Fibroblast of lung (primary cell): Measurements from ENCODE around the gene PRKCQ. TPM values are rescaled to one million over a fixed set of nuclear protein-coding genes. Genes with fewer than 3 reads are reported as not detected.
"Not testable (repeated sequence)": the region's sequence is repeated elsewhere in the genome, so short reads cannot be mapped to it uniquely, and the experiment has no call there.

Experiments used
- DNase-seq, 2 donors: peaks; one replicate each; pipeline versions ENCODE4 v3.0.0 to v3.0.0-alpha.2; 2010; ENCODE audit warnings: low read depth in 2 of 2
- H2AFZ ChIP-seq: 2 replicates; pipeline ENCODE4 v1.5.1; 2012; ENCODE audit warnings: low read length, control low read depth, inconsistent platforms
- H3K27ac ChIP-seq: 2 replicates; pipeline ENCODE4 v1.5.1; 2011; ENCODE audit warnings: low read length, control low read depth; ENCODE audit not compliant: insufficient read depth
- H3K27me3 ChIP-seq: 2 replicates; pipeline ENCODE4 v1.5.1; 2011; ENCODE audit warnings: mild to moderate bottlenecking, low read length; ENCODE audit not compliant: control insufficient read depth, insufficient read depth
- H3K36me3 ChIP-seq: 2 replicates; pipeline ENCODE4 v1.5.1; 2011; ENCODE audit warnings: low read length; ENCODE audit not compliant: control insufficient read depth, insufficient read depth
- H3K4me1 ChIP-seq: 2 replicates; pipeline ENCODE4 v1.5.1; 2011; ENCODE audit warnings: low read length; ENCODE audit not compliant: control insufficient read depth, insufficient read depth; ENCODE audit errors: extremely low read depth
- H3K4me2 ChIP-seq: 2 replicates; pipeline ENCODE4 v1.5.1; 2011; ENCODE audit warnings: low read length, control low read depth; ENCODE audit not compliant: insufficient read depth; ENCODE audit errors: extremely low read depth
- H3K4me3 ChIP-seq, 4 experiments: fragments of 200-600 bp in 1 of 4; sonication (generic) in 1 of 4; replicated peaks in 1 of 4; 2 replicates each; pipeline ENCODE4 v1.5.1; 2011 to 2016; ENCODE audit warnings: low read length in 4 of 4, low read depth in 3 of 4, mild to moderate bottlenecking in 3 of 4, control low read depth in 2 of 4, inconsistent platforms in 1 of 4, mixed read lengths in 1 of 4; ENCODE audit not compliant: insufficient read depth in 1 of 4; ENCODE audit errors: control extremely low read depth in 1 of 4
- H3K79me2 ChIP-seq: 2 replicates; pipeline ENCODE4 v1.5.1; 2012; ENCODE audit warnings: mild to moderate bottlenecking, low read length, inconsistent platforms; ENCODE audit not compliant: control insufficient read depth, insufficient read depth
- H3K9ac ChIP-seq: 2 replicates; pipeline ENCODE4 v1.5.1; 2011; ENCODE audit warnings: mild to moderate bottlenecking, low read length, control low read depth; ENCODE audit not compliant: insufficient read depth
- H3K9me3 ChIP-seq: 2 replicates; pipeline ENCODE4 v1.5.1; 2012; ENCODE audit warnings: low read depth, low read length; ENCODE audit not compliant: control insufficient read depth, insufficient read depth
- H4K20me1 ChIP-seq: 2 replicates; pipeline ENCODE4 v1.5.1; 2011; ENCODE audit warnings: low read length; ENCODE audit not compliant: control insufficient read depth, insufficient read depth; ENCODE audit errors: extremely low read depth
- CTCF ChIP-seq, 2 donors: IDR thresholded peaks in 1 of 2; conservative IDR thresholded peaks in 1 of 2; 1 replicate in 1 of 2; 2 replicates in 1 of 2; pipeline ENCODE4 v1.5.1; 2011 to 2012; ENCODE audit warnings: low read length in 2 of 2, control low read depth in 1 of 2, inconsistent platforms in 1 of 2, low read depth in 1 of 2, mild to moderate bottlenecking in 1 of 2
- EZH2 ChIP-seq: IDR thresholded peaks from 2 replicates; pipeline ENCODE4 v1.5.1; 2012; ENCODE audit warnings: low read length, control low read depth, mild to moderate bottlenecking; ENCODE audit errors: missing control alignments
- polyA plus RNA-seq, 2 donors: library from polyadenylated mRNA; depleted of rRNA in 1 of 2; stranded (reverse) in 1 of 2; unstranded in 1 of 2; fragments of >200 nt; gene quantifications; 2 replicates each; pipeline ENCODE4 v1.2.1, GENCODE V29; 2011 to 2012; ENCODE audit warnings: missing spikeins in 1 of 2
- total RNA-seq: library from RNA; depleted of rRNA; stranded (reverse); fragments of >200 nt; gene quantifications from 2 replicates; pipeline ENCODE4 v1.2.1, GENCODE V29; 2014

Gene PRKCQ
- total and polyA plus RNA-seq, 2 donors (not counting 1 experiment from before 2014, with no cell fraction given), result under 0.01 to 0.01 TPM

- no peak overlapping the region for H3K4me2 ChIP-seq
- DNase-seq, result no peak
- H3K79me2 ChIP-seq, result no peaks in the 10 kb centered on the region
- H3K9me3 ChIP-seq, result no peaks in the 10 kb centered on the region
- H3K27ac ChIP-seq, result no peak overlapping the region
- H3K4me3 ChIP-seq, result no peak overlapping the region
- H2AFZ ChIP-seq, result no peak overlapping the region
- H3K27me3 ChIP-seq, result peaks cover 8% of the 10 kb centered on the region
- H3K36me3 ChIP-seq, result no peaks in the 10 kb centered on the region
- no peaks in the 10 kb centered on the region for H4K20me1 ChIP-seq
- H3K9ac ChIP-seq, result no peak overlapping the region
- no peaks in the 10 kb centered on the region for H3K4me1 ChIP-seq
- TF ChIP-seq CTCF (conservative IDR thresholded peaks at IDR 0.05 in 1 of 2, IDR thresholded peaks at IDR 0.05 in 1 of 2; ENCODE audit: low read depth in 1 of 2, low read length in 2 of 2) (no peak), EZH2 (no peak)
Measured at GRCh38 chr10:6583447-6583846, 3.4 kb upstream of the PRKCQ start.

GRCh38 chr10:6582913-6583312 is 2.8 kb upstream of the PRKCQ start:
- H3K9ac ChIP-seq, H4K20me1 ChIP-seq, H3K4me1 ChIP-seq, H3K4me2 ChIP-seq, H3K4me3 ChIP-seq, H3K27ac ChIP-seq, H3K36me3 ChIP-seq, DNase-seq, H3K9me3 ChIP-seq, H2AFZ ChIP-seq, H3K79me2 ChIP-seq: not testable (repeated sequence)
- peaks cover 10% of the 10 kb centered on the region for H3K27me3 ChIP-seq

- Histone ChIP-seq H3K36me3 (no peaks in the 10 kb centered on the region), H3K9ac (no peak overlapping the region), H2AFZ (no peak overlapping the region), H3K4me3 (no peak overlapping the region), H4K20me1 (no peaks in the 10 kb centered on the region), H3K27ac (no peak overlapping the region), H3K27me3 (peaks cover 11% of the 10 kb centered on the region), H3K9me3 (no peaks in the 10 kb centered on the region), H3K4me2 (no peak overlapping the region), H3K4me1 (no peaks in the 10 kb centered on the region), H3K79me2 (no peaks in the 10 kb centered on the region)
- no peak for TF ChIP-seq CTCF (conservative IDR thresholded peaks at IDR 0.05 in 1 of 2, IDR thresholded peaks at IDR 0.05 in 1 of 2; ENCODE audit: low read depth in 1 of 2, low read length in 2 of 2)
- no peak for TF ChIP-seq EZH2
- DNase-seq, result no peak
Measured at GRCh38 chr10:6582298-6582697, 2.2 kb upstream of the PRKCQ start.
